T follicular helper cell (primary cell): ENCODE data around the gene PDE11A.

ENCODE experiments used
- DNase-seq: peaks from one replicate; pipeline ENCODE4 v3.0.0-alpha.2; 2020; ENCODE audit warnings: low read depth

The PDE11A gene

DNA sequence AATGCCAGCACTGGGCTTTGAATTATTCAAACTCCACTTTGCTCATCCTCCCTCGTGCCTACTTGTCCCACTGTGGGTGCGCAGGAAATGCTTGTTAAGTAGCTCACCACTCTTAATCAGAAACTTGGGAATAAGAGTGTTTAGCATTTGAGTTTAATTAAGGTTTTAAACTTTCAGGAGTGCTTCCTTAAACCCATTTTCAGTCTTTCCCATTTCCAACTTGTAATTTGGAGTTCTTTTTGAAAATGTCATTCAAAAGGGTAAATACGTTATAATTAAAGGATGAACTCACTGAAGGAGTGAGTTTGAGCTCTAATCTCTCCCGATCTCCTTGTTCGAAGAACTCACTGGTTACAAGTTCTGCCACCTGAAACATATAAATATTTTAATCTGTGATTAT, 403.4 kb downstream of the PDE11A start:
- DNase-seq: no peak

DNA sequence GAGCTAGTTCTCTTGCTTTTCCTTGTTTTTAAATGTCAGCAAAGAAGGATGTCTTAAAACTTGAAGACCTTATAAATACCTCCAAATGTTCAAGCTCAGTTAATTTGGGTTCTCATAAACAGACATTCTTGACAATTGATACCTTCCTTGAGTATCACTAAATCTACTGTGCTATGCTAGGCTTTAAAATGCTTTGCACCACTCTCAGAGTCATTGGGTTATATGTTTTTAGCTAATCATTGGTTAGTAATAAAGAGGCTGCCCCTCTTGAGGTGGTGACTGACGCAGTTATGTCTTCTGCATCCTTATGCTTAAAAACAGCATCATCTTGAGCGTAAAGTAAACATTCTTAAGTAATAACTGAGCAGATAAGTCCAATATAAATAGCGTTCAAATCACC, 404.0 kb downstream of the PDE11A start:
- DNase-seq: no peak

DNA sequence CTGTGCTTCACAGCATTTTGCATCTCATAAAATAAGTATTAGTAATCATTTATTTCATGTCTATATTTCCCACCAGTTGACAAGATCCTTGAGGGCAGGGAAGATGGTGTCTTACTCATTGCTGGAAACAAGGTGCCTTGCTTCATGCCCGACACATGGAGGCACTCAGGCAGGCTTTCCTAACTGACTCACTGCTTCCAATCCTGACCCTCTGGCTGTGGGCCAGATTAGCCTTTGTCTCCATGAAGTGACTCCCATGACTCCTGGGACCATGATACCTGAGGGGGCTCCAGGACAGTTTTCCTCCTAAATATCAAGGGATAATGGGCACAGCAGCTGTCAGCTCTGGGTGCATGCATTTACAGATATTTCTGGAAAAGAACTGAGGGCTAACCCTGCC, 405.0 kb downstream of the PDE11A start:
- DNase-seq: no peak

DNA sequence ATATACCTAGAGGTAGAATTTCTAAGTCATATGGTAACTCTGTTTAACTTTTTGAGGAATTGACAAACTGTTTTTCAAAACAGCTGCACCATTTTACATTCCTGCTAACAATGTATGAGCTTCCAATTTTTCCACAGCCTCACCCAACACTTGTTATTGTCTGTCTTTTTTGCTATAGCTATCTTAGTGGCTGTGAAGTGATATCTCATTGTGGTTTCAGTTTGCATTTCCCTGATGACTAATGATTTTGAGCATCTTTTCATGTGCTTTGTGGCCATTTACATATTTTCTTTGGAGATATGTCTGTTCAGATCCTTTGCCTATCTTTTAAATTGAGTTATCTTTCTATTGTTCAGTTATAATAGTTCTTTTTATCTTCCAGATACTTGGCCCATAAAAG, 406.2 kb downstream of the PDE11A start:
- no peak for DNase-seq

DNA sequence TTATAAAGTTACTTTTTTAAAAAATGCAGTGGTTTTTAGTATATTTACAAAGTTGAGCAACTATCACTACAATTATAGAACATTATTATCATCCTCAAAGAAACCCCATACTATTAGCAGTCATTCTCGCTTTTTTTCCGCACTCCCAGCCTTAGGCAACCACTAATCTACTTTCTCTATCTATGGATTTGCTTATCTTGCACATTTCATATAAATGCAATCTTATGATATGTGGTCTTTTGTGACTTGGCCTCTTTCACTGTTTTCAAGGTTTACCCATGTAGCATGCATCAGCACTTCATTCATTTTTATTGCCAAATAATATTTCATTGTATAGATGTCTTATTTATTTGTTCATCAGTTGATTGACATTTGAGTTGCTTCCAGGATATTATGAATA, 406.6 kb downstream of the PDE11A start:
- no peak for DNase-seq

DNA sequence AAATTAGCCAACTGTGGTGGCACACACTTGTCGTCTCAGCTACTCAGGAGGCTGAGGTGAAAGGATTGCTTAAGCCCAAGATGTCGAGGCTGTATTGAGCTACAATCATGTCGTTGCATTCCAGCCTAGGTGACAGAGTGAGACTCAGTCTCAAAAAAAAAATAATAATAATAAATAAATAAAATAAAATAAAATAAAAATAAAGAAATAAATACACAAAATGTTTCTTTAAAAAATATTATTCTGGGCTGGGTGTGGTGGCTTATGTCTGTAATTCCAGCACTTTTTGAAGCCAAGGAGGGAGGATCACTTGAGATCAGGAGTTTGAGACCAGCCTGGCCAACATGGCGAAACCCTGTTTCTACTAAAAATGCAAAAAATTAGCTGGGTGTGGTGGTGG, 407.2 kb downstream of the PDE11A start:
- DNase-seq: no peak

DNA sequence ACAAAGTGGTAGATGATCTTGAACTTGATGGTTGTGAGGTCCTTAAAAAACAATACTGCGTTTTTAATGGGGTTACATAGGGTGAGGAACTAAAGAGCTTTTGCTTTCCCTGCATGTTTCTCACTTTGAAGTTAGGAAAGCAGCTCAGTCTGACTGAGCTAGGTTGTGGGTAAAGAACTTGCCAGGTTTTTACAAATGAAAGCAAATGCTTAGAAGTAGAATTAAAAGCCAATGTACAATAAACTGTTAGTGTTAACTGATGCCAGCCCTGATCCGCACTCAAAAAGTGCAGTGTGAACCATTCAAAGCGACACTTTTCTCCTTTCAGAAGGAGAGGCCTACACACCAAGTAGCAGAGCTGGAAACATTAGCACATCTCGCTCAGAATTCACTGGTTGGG, 409.7 kb downstream of the PDE11A start:
- no peak for DNase-seq

DNA sequence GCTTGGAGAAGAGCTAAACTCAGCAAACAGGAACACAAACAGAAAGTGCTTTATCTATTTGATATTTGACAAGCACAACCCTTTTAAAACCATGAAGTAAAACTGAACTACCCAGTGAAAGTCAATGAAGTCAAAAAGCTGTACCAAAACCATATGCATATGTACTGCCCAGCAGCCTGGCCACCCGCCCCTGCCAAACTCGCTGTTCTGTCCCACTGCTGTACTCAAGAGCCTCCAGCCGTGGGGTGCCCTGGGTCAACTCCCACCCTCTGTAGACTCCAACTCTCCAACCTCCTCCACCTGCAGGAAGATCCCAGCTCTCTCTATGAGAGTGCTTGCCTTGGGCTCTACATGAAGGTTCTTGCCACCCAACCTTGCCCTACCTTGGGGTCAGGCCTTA, 411.8 kb downstream of the PDE11A start:
- DNase-seq: no peak

DNA sequence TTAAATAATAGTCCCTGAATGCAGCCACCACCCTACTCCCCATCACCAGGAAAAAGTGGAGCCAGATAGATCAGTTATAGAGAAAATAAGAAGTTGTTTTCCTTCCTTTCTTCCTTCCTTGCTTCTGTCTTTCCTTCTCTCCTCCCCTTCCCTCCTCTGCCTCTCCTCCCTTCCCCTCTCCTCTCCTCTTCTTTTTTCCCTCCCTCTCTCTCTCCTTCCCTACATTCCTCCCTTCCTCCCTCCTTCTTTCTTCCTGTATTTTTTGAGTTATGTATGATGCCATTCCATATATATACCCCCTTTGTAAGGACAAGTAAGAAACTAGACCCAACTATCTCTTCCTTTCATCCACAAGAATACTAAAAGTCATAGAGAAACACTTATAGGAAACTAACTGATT, 414.3 kb downstream of the PDE11A start:
- DNase-seq: no peak

DNA sequence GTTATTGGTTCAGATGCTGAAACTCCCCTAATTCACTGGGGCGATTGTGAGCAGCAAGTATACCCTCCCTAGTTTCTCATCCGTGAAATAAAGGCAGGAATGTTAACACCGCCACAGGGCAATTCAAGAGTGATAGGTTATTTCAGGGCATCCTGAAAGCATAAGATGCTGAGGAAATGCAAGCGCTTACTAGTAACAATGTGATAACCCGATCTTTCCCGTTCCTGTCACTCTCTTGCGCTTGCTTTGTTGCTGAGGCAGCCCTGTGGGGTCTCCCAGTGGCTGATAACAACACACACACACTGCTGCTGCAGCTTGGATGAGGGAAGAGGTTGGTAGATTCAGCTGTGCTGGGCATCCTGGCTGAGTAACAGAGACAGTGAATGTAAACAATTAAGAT, 420.7 kb downstream of the PDE11A start:
- DNase-seq: no peak

DNA sequence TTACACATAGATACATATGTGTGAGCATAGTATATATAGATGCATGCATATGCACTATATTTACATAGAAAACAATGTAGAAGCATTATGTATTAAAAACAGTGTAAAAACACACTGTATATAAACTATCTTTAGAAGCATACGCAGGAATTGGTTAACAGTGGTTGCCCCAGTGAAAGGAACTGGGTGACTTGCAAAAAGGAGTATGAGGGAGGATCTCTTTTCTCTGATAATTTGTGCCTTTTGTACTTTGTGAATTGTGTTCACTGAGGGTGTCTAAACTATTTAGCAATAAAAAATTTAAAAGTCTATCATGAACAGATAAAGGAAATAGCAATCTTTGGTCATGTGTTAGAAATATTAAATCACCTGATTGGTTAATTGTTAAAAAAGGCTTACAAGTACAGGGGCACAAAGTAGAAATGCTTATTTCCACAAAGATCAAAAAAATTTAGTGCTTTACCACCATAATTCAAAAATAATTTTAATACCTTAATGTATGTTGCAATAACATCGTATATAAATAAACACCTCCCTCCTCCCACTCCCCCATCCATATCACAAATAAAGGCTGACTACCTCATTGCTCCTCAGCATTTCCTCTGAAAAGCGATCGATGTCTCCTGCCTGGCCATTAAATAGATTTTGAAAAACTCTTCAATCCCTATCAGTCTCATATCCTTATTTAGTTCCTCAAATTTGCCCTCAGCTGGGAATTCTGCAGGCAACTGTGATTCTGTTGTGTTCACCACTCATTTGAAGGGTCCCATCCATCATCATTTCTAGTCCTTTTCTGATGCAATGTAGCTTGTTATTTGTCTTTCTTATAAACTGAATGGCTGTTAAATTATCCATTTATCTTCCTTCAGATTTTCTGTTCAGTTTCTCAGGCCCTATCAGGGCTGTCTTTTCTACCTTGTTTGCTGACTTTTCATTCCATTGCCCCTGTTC, 422.7 kb downstream of the PDE11A start:
- DNase-seq: no peak

DNA sequence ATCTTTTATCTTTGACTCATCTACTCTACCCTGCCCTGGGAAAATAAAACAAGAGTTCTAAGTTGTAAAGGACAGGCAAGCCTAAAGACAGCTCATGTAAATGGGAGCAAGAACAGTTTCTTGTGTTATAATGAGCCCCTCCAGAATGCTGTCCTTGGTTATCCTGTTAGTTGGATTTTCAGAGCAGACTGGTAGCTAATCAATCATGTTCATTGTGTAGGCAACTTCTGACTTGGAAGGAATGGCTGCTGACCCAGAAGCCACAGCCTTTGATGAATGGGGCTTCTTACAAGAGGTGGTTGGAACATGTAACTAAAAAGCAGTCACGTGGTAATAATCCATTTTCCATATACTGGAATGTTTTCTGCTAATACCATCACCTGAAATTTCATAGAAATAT, 425.8 kb downstream of the PDE11A start:
- no peak for DNase-seq

DNA sequence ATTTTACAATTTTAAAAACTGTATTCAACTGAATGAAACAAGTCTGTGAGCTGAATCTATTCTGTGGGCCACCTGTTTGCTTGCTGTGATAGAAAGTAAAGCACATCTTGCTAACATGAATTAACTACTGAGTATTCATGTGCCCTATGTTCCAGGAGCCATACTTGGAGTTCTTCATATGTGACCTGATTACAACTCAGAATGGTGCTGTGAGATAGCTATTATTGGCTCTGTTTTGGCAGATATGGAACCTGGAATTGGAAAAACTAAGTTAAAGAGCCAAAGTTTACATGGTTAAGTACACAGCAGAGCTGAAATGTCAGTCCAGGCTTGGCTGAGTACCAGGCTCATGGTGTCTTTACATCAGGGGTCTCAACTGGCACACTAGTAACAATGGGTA, 426.3 kb downstream of the PDE11A start:
- no peak for DNase-seq

DNA sequence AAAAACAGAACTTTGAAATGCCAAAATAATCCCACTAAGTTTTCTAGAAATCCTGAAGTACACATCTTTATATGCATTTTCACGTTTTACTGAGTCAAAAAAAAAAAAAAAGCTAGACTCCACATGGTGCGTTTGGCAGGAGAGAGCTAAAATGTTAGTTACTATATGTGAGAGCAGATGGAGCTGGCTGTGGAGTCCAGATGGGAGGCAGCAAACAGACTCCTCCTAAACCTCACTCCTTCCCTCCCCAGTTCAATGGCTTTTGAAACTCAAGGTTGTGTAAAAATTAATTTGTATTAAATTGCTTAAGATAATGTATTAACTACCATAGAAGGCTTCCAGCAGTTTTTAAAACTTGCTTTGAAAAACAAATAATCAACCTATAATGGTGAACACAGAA, 431.2 kb downstream of the PDE11A start:
- no peak for DNase-seq

DNA sequence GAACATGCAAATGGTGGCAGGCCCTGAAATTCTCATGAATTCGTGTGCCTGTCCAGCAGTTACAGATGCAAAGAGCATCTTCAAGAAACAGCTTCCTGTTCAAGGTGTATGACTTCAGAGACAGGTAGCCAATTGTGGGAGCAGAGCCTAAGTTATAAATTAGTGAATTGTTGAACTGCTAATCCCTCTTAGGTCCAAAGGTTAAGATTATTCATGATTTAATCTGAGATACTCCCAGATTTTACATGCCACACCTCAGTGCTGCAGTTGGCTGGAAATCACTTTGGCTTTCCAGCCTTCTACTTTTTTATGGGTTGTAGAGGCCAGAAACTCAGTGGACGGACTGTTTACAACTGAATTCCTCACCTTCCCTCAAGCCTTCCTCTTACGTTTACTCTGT, 432.2 kb downstream of the PDE11A start:
- no peak for DNase-seq

DNA sequence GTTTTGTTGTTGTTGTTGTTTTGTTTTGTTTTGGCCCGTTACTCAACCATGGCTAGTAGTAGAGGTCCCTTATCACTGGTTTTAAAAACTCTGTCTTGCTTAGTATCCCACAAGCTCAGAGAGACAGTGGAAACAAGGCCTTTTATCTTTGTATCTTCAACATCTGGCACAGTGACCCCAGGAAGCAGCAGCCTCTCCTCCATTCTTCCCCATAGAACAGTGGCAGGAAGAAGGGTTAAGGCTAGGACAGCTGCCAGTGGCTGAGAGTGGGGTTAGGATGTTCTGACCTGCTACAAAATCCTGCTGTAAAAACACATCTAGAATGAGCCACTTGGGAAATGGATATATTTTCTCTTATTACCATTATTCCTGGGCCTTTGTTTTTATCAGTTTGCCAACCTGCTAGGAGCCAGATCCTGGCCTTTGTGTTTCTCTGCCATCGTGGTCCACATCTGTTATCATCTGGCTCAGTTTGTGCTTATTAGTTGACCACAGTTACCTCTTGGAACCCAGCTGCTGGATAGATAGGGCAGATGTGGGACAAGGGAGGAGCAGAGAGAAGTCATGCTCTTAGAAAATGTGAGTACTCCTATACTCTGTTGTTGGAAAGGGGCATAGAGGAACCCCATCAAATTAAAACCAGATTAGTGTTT, 433.2 kb downstream of the PDE11A start:
- no peak for DNase-seq

DNA sequence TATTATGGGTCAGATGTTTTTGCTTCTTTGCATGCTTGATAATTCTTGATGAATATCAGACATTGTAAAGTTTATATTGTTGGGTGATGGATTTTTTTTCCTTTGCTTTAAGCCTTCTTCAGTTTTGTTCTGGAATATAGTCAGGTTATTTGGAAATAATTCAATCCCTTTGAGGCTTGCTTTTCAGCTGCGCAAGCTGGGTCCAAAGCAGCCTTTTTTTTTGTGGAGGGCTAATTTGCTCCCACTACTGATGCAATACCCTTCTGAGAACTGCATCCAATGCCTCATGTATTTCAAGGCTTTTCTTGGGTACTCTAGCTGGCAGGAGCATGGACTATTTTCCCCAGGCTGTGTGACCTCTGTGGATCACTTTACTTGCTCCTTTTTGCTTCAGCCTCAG, 434.1 kb downstream of the PDE11A start:
- DNase-seq: no peak

DNA sequence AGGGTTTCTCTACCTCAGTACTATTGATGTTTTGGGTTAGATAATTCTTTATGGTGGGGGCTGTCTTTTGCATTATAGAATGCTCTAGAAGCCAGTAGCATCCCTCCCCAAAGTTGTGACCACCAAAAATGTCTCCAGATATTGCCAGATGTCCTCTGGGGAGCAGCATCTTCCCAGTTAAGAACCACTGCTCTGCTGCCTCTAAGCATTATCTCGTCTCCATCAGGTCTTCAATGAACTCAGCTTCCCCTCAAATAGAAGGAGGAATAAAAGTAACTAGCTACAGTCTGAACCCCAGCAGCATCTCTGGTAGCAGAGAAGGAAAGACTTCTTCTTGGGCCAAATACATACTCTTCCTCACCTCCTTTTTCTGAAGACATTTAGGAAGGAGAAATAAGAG, 435.9 kb downstream of the PDE11A start:
- no peak for DNase-seq

DNA sequence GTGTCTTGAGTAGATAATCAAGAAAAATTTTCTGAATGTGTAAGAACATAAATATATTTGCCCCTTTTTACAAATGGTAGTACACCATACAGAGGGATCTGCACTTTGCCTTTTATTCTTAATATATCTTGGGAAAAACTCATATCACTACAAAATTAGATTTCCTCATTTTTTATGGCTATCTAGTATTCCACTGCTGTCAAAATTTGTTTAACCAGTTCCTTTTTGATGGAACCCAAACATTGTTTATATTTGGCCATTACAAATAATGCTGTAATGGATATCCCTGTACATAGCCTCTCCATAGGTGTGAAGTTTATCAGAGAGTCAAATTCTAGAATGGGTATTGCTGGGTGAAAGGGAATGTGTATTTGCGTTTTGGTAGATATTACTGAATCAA, 436.9 kb downstream of the PDE11A start:
- DNase-seq: no peak

DNA sequence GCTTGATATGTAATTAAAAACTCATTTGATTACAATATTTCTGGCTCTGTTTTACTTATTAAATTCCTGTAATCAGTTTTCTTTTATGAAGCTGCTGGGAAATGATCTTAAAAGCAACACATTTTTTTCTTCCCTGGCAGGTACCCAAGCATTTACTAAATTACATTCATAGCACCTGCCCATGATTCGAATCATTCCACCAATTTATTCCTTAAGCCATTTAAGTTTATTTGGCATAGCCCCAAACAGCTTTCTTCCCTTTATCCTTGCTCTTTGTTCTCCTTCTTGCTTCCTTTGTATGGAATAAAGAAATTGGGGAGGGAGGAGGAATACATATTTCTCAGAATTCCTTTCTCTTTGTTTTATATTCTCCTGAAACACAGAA, 438.7 kb downstream of the PDE11A start:
- no peak for DNase-seq

DNA sequence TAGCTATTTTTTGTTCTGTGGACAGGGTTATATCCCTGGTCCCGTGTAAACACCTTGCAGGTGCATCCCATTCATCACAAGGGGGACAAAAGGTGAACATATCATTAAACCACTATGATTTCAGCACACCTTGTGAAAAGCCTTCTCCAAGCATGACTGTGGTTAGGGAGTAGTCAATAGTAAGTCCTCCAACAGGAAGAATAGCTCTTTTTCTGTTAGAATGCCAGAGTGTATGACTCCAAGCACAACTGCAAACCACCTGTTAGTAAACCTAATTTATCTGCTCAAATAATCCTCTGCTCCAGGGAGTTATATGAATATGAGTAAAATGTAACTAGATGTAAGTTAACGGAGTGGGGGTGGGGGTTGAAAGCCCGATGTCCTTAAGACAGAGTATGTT, 439.5 kb downstream of the PDE11A start:
- DNase-seq: no peak

DNA sequence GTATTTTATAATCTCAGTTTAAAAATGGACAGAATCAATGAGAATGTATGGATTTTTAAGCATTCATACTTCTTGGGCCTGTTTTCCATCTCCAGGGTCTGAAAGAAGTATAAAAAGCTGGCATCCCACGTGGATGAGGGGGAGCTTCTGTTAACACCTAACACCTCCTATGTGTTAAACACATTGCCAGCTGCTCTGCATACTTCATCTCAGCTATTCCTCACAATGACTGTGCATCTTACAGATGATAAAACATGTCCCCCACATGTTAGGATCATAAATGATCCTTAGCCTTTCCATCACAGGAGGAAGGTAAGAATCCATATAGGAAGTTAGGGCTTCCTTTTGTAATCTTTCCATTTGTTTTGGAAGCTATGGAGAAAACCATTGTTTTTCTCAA, 440.9 kb downstream of the PDE11A start:
- no peak for DNase-seq

DNA sequence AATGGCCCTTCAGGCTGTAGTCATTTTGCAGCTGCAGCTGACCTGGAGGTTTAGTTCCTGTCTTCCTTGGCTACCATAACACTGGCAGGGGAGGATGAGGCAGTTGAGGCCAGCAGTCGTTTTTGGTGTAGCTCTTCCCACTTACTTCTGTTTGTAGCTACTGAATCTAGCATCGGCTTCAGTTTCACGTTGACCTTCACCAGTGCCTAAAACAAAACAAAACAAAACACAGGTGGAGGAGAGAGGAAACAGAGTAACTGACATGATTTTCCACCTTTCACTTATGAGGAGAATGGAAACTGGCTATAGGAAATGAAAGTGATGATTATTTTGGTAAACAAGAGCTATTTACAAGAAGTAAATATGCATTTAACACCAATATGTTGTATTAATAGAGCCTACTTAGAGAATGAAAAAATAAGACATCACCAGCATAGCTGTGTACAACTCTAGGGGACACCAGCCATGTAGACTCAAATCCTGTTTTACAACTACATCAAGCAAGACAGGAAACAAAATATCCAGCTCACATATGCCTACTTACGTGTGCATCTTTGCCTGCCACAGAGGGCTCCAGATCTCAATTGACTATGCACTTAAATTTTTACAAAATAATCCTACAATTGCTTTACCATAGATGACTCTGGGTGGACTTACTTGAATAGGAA, 443.1 kb downstream of the PDE11A start:
- no peak for DNase-seq
